GM12874 (cell line): ENCODE data around the gene ABI3BP.

Experiments
- CTCF ChIP-seq: IDR thresholded peaks from 2 replicates; pipeline ENCODE4 v1.5.1; 2011; ENCODE audit warnings: low read depth, mild to moderate bottlenecking, control low read depth, low read length, moderate library complexity; ENCODE audit not compliant: insufficient read depth

The ABI3BP gene

GRCh38 chr3:100993309-100993708 lies at the start of gene ABI3BP:
ABI3BP (minus strand) TSS chr3:100993421; CDS start chr3:100993384, 37 bp downstream.
- TF ChIP-seq CTCF: no peak

- no peak for TF ChIP-seq CTCF
Observed at GRCh38 chr3:101039285-101039684, 46.1 kb upstream of the ABI3BP start.

GRCh38 chr3:101038880-101039279 lies 45.7 kb upstream of the ABI3BP start:
- TF ChIP-seq CTCF: no peak

GRCh38 chr3:101038393-101038792 lies 45.2 kb upstream of the ABI3BP start:
- no peak for TF ChIP-seq CTCF

GRCh38 chr3:101037613-101038012 lies 44.4 kb upstream of the ABI3BP start:
- no peak for TF ChIP-seq CTCF

- TF ChIP-seq CTCF: no peak
Observed at GRCh38 chr3:101036676-101037075, 43.5 kb upstream of the ABI3BP start.

- no peak for TF ChIP-seq CTCF
Observed at GRCh38 chr3:101036213-101036618, 43.0 kb upstream of the ABI3BP start.

GRCh38 chr3:101027286-101027685 lies 34.1 kb upstream of the ABI3BP start:
- TF ChIP-seq CTCF: no peak
